ENCODE measurements around the gene WEE2. TPM values are rescaled to one million over a fixed set of nuclear protein-coding genes. Genes with fewer than 3 reads are reported as not detected.

The WEE2 gene
- total RNA-seq, 1 experiment from 2014 or later, result not detected

GRCh38 chr7:141704112-141704511, 4.0 kb upstream of the WEE2 start:
- no peak overlapping the region for H3K27ac ChIP-seq (ENCODE audit: low read length)
- no TSS peak for BruUV-seq (replicated peaks)
- ChIA-PET CTCF (no interaction called here), POLR2A (no interaction called here)
- no peaks in the 10 kb centered on the region for H3K36me3 ChIP-seq (ENCODE audit: control insufficient read depth, insufficient read depth, low read length)
- H3K27me3 ChIP-seq (ENCODE audit: control insufficient read depth, insufficient read depth, low read length), result peaks cover 10% of the 10 kb centered on the region
- no peaks in the 10 kb centered on the region for H3K9me3 ChIP-seq (ENCODE audit: control insufficient read depth, insufficient read depth, low read depth, low read length)
- ATAC-seq, result no peak
- peaks cover 3% of the 10 kb centered on the region; the same call in 1 of the 2 replicates for H3K4me1 ChIP-seq (ENCODE audit: control insufficient read depth, insufficient read depth, low read length)
- no peak overlapping the region for H3K4me3 ChIP-seq (ENCODE audit: low read depth in 2 of 2, low read length in 2 of 2)
- in situ Hi-C loops (cut with HindIII; ENCODE audit: low pct_unique_long_range_greater_than_20kb, low sequenced_read_pairs), result no loop called here
- TF ChIP-seq REST (IDR thresholded peaks at IDR 0.05; ENCODE audit: insufficient read depth in 1 of 2, low read depth in 2 of 2, low read length in 1 of 2) (no peak), TCF7L2 (IDR thresholded peaks at IDR 0.05; ENCODE audit: low read depth, low read length) (no peak), CTCF (IDR thresholded peaks at IDR 0.05) (no peak), POLR2AphosphoS5 (IDR thresholded peaks at IDR 0.05; ENCODE audit: low read depth, low read length) (no peak), SIN3A (IDR thresholded peaks at IDR 0.05; ENCODE audit: borderline replicate concordance, insufficient read depth, low read depth, low read length) (no peak)
- DNase-seq (ENCODE audit: low read depth, low spot score), result no peak
- intact Hi-C loops (cut with micrococcal nuclease; ENCODE audit: unreplicated experiment), result no loop called here

GRCh38 chr7:141704741-141705140, 3.4 kb upstream of the WEE2 start:
- in situ Hi-C loops (cut with HindIII; ENCODE audit: low pct_unique_long_range_greater_than_20kb, low sequenced_read_pairs), result no loop called here
- ChIA-PET POLR2A (no interaction called here), CTCF (no interaction called here)
- Histone ChIP-seq H3K27me3 (ENCODE audit: control insufficient read depth, insufficient read depth, low read length) (peaks cover 10% of the 10 kb centered on the region), H3K9me3 (ENCODE audit: control insufficient read depth, insufficient read depth, low read depth, low read length) (no peaks in the 10 kb centered on the region), H3K27ac (ENCODE audit: low read length) (no peak overlapping the region), H3K4me1 (ENCODE audit: control insufficient read depth, insufficient read depth, low read length) (peaks cover 3% of the 10 kb centered on the region; the same call in 1 of the 2 replicates), H3K36me3 (ENCODE audit: control insufficient read depth, insufficient read depth, low read length) (no peaks in the 10 kb centered on the region), H3K4me3 (ENCODE audit: low read depth in 2 of 2, low read length in 2 of 2) (no peak overlapping the region)
- intact Hi-C loops (cut with micrococcal nuclease; ENCODE audit: unreplicated experiment), result no loop called here
- DNase-seq (ENCODE audit: low read depth, low spot score) (no peak), ATAC-seq (no peak)
- TF ChIP-seq POLR2AphosphoS5 (IDR thresholded peaks at IDR 0.05; ENCODE audit: low read depth, low read length) (no peak), TCF7L2 (IDR thresholded peaks at IDR 0.05; ENCODE audit: low read depth, low read length) (no peak), CTCF (IDR thresholded peaks at IDR 0.05) (no peak), SIN3A (IDR thresholded peaks at IDR 0.05; ENCODE audit: borderline replicate concordance, insufficient read depth, low read depth, low read length) (no peak), REST (IDR thresholded peaks at IDR 0.05; ENCODE audit: insufficient read depth in 1 of 2, low read depth in 2 of 2, low read length in 1 of 2) (no peak)
- BruUV-seq (replicated peaks), result no TSS peak
